ENCODE measurements around the gene LUC7L3.
A peak's percentile ranks its signal among the peaks of the same experiment; 100 is the strongest.

Gene LUC7L3

DNA sequence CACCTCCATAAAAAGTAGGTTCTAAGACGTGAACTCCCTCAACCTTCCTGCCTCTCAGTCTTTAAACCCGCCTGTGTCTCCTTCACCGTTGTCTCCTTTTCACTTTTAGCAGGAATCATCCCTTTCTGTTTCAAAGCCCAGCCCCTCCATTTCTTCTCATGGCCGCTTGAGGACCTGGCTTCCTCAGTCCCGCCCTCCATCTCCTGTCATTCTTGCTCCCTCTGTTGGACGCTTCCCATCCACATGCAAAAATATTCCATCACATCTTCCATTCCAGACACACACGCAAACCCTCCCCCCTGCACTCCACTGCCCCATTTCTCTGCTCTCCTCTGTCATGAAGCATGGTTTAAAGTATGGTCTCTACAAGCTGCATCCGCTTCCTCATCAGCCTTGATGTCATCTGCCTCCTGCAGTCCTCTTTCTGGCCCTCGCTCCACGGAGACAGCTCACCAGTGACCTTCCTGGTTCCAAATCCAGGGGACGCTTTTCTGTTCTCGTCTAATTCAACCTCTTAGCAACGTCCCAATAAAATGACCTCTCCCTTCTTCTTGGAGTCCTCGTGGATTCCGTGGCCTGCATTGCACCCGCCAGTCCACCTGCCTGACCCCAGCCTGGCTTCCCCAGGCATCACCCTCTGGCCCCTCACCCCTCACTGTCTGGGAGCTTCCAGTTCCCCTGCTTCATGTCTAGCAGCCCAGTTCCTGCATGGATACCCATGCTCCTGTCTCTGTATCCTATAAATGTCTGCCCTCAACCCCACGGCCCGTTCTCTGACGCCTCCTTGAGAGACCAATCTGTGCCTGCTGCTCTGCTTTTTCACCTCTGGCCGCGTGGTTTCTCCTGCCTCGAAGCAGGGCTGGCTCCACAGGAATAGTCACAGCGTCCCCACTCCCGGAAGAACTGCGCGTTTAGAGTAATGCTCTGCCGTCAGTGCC lies 37.9 kb upstream of the LUC7L3 start:
- no peak overlapping the region for H3K4me3 ChIP-seq (ENCODE audit: low read depth, low read length)
- peaks cover 3% of the 10 kb centered on the region; the same call in 1 of the 2 replicates for H3K4me1 ChIP-seq (ENCODE audit: control insufficient read depth, insufficient read depth, low read length)
- no peaks in the 10 kb centered on the region for H3K9me3 ChIP-seq (ENCODE audit: control insufficient read depth, insufficient read depth, low read depth, low read length)
- no peak overlapping the region for H3K27ac ChIP-seq (ENCODE audit: extremely low read depth, low read depth, low read length)
- POLR2A ChIA-PET = interaction anchor here (0.5 to 0.8 kb wide), 3 partner anchors 16 to 131 kb away, joined by 3 read pairs; no protein-coding TSS in a partner anchor
- H3K36me3 ChIP-seq (ENCODE audit: control insufficient read depth in 2 of 2, insufficient read depth in 1 of 2, low read length in 2 of 2) = no peaks in the 10 kb centered on the region
- CTCF ChIA-PET = interaction anchor here (0.6 to 3.9 kb wide), 28 partner anchors 9 to 476 kb away, joined by 3 to 31 read pairs (median 4); partner anchors contain the start of genes CACNA1G and SPATA20
- TF ChIP-seq, protein P1, sequence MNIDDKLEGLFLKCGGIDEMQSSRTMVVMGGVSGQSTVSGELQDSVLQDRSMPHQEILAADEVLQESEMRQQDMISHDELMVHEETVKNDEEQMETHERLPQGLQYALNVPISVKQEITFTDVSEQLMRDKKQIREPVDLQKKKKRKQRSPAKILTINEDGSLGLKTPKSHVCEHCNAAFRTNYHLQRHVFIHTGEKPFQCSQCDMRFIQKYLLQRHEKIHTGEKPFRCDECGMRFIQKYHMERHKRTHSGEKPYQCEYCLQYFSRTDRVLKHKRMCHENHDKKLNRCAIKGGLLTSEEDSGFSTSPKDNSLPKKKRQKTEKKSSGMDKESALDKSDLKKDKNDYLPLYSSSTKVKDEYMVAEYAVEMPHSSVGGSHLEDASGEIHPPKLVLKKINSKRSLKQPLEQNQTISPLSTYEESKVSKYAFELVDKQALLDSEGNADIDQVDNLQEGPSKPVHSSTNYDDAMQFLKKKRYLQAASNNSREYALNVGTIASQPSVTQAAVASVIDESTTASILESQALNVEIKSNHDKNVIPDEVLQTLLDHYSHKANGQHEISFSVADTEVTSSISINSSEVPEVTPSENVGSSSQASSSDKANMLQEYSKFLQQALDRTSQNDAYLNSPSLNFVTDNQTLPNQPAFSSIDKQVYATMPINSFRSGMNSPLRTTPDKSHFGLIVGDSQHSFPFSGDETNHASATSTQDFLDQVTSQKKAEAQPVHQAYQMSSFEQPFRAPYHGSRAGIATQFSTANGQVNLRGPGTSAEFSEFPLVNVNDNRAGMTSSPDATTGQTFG (tag by site-specific recombination; IDR thresholded peaks at IDR 0.05; ENCODE audit: borderline replicate concordance) = no peak
- TF ChIP-seq, protein P2, sequence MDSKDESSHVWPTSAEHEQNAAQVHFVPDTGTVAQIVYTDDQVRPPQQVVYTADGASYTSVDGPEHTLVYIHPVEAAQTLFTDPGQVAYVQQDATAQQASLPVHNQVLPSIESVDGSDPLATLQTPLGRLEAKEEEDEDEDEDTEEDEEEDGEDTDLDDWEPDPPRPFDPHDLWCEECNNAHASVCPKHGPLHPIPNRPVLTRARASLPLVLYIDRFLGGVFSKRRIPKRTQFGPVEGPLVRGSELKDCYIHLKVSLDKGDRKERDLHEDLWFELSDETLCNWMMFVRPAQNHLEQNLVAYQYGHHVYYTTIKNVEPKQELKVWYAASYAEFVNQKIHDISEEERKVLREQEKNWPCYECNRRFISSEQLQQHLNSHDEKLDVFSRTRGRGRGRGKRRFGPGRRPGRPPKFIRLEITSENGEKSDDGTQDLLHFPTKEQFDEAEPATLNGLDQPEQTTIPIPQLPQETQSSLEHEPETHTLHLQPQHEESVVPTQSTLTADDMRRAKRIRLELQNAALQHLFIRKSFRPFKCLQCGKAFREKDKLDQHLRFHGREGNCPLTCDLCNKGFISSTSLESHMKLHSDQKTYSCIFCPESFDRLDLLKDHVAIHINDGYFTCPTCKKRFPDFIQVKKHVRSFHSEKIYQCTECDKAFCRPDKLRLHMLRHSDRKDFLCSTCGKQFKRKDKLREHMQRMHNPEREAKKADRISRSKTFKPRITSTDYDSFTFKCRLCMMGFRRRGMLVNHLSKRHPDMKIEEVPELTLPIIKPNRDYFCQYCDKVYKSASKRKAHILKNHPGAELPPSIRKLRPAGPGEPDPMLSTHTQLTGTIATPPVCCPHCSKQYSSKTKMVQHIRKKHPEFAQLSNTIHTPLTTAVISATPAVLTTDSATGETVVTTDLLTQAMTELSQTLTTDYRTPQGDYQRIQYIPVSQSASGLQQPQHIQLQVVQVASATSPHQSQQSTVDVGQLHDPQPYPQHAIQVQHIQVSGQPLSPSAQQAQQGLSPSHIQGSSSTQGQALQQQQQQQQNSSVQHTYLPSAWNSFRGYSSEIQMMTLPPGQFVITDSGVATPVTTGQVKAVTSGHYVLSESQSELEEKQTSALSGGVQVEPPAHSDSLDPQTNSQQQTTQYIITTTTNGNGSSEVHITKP (tag by site-specific recombination; IDR thresholded peaks at IDR 0.05) = peak; percentile 55
- TF ChIP-seq, protein P3, sequence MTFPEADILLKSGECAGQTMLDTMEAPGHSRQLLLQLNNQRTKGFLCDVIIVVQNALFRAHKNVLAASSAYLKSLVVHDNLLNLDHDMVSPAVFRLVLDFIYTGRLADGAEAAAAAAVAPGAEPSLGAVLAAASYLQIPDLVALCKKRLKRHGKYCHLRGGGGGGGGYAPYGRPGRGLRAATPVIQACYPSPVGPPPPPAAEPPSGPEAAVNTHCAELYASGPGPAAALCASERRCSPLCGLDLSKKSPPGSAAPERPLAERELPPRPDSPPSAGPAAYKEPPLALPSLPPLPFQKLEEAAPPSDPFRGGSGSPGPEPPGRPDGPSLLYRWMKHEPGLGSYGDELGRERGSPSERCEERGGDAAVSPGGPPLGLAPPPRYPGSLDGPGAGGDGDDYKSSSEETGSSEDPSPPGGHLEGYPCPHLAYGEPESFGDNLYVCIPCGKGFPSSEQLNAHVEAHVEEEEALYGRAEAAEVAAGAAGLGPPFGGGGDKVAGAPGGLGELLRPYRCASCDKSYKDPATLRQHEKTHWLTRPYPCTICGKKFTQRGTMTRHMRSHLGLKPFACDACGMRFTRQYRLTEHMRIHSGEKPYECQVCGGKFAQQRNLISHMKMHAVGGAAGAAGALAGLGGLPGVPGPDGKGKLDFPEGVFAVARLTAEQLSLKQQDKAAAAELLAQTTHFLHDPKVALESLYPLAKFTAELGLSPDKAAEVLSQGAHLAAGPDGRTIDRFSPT (tag by site-specific recombination; IDR thresholded peaks at IDR 0.05) = no peak
- TF ChIP-seq ZNF585B (tag by site-specific recombination; IDR thresholded peaks at IDR 0.05) (no peak), ZNF747 (tag by site-specific recombination; IDR thresholded peaks at IDR 0.05) (no peak), KLF7 (tag by site-specific recombination; IDR thresholded peaks at IDR 0.05; ENCODE audit: borderline replicate concordance) (no peak), ZNF664 (tag by site-specific recombination; IDR thresholded peaks at IDR 0.05) (no peak), ZNF629 (tag by site-specific recombination; IDR thresholded peaks at IDR 0.05) (no peak), ZNF2 (tag by site-specific recombination; IDR thresholded peaks at IDR 0.05) (no peak), ZBTB20 (tag by site-specific recombination; IDR thresholded peaks at IDR 0.05) (no peak), ZNF248 (tag by site-specific recombination; IDR thresholded peaks at IDR 0.05) (no peak), ZNF776 (tag by site-specific recombination; IDR thresholded peaks at IDR 0.05; ENCODE audit: borderline replicate concordance) (no peak)
- TF ChIP-seq, protein P4, sequence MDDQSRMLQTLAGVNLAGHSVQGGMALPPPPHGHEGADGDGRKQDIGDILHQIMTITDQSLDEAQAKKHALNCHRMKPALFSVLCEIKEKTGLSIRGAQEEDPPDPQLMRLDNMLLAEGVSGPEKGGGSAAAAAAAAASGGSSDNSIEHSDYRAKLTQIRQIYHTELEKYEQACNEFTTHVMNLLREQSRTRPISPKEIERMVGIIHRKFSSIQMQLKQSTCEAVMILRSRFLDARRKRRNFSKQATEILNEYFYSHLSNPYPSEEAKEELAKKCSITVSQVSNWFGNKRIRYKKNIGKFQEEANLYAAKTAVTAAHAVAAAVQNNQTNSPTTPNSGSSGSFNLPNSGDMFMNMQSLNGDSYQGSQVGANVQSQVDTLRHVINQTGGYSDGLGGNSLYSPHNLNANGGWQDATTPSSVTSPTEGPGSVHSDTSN (CRISPR knock-in tag; IDR thresholded peaks at IDR 0.05) = no peak
- TF ChIP-seq, protein P5, sequence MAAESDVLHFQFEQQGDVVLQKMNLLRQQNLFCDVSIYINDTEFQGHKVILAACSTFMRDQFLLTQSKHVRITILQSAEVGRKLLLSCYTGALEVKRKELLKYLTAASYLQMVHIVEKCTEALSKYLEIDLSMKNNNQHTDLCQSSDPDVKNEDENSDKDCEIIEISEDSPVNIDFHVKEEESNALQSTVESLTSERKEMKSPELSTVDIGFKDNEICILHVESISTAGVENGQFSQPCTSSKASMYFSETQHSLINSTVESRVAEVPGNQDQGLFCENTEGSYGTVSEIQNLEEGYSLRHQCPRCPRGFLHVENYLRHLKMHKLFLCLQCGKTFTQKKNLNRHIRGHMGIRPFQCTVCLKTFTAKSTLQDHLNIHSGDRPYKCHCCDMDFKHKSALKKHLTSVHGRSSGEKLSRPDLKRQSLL (tag by site-specific recombination; IDR thresholded peaks at IDR 0.05) = no peak
- TF ChIP-seq, protein P6, sequence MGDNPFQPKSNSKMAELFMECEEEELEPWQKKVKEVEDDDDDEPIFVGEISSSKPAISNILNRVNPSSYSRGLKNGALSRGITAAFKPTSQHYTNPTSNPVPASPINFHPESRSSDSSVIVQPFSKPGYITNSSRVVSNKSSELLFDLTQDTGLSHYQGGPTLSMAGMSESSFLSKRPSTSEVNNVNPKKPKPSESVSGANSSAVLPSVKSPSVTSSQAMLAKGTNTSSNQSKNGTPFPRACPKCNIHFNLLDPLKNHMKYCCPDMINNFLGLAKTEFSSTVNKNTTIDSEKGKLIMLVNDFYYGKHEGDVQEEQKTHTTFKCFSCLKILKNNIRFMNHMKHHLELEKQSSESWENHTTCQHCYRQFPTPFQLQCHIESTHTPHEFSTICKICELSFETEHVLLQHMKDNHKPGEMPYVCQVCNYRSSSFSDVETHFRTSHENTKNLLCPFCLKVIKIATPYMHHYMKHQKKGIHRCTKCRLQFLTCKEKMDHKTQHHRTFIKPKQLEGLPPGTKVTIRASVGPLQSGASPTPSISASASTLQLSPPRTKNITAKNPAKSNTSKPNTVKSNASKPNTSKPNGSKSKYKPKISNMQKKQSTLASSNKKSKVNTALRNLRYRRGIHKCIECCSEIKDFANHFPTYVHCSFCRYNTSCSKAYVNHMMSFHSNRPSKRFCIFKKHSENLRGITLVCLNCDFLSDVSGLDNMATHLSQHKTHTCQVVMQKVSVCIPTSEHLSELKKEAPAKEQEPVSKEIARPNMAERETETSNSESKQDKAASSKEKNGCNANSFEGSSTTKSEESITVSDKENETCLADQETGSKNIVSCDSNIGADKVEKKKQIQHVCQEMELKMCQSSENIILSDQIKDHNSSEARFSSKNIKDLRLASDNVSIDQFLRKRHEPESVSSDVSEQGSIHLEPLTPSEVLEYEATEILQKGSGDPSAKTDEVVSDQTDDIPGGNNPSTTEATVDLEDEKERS (tag by site-specific recombination; IDR thresholded peaks at IDR 0.05) = no peak
- TF ChIP-seq, protein P7, sequence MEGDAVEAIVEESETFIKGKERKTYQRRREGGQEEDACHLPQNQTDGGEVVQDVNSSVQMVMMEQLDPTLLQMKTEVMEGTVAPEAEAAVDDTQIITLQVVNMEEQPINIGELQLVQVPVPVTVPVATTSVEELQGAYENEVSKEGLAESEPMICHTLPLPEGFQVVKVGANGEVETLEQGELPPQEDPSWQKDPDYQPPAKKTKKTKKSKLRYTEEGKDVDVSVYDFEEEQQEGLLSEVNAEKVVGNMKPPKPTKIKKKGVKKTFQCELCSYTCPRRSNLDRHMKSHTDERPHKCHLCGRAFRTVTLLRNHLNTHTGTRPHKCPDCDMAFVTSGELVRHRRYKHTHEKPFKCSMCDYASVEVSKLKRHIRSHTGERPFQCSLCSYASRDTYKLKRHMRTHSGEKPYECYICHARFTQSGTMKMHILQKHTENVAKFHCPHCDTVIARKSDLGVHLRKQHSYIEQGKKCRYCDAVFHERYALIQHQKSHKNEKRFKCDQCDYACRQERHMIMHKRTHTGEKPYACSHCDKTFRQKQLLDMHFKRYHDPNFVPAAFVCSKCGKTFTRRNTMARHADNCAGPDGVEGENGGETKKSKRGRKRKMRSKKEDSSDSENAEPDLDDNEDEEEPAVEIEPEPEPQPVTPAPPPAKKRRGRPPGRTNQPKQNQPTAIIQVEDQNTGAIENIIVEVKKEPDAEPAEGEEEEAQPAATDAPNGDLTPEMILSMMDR (tag by site-specific recombination; IDR thresholded peaks at IDR 0.05) = peak; percentile 98
- TF ChIP-seq, protein P8, sequence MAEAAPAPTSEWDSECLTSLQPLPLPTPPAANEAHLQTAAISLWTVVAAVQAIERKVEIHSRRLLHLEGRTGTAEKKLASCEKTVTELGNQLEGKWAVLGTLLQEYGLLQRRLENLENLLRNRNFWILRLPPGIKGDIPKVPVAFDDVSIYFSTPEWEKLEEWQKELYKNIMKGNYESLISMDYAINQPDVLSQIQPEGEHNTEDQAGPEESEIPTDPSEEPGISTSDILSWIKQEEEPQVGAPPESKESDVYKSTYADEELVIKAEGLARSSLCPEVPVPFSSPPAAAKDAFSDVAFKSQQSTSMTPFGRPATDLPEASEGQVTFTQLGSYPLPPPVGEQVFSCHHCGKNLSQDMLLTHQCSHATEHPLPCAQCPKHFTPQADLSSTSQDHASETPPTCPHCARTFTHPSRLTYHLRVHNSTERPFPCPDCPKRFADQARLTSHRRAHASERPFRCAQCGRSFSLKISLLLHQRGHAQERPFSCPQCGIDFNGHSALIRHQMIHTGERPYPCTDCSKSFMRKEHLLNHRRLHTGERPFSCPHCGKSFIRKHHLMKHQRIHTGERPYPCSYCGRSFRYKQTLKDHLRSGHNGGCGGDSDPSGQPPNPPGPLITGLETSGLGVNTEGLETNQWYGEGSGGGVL (tag by site-specific recombination; IDR thresholded peaks at IDR 0.05) = no peak
